GM12878 (cell line): ENCODE measurements around the gene ARSI.

Experiments used
- CBX5 ChIP-seq: sonication (generic); IDR thresholded peaks from 2 replicates; pipeline ENCODE4 v1.6.1; 2016; ENCODE audit warnings: low read depth, moderate library complexity, mild to moderate bottlenecking, inconsistent platforms
- CTCF ChIP-seq, 3 experiments: IDR thresholded peaks in 2 of 3; conservative IDR thresholded peaks in 1 of 3; 2 replicates each; pipeline ENCODE4 v1.5.1; 2011; ENCODE audit warnings: low read depth in 3 of 3, low read length in 3 of 3, mild to moderate bottlenecking in 3 of 3, control low read depth in 2 of 3, moderate library complexity in 2 of 3, inconsistent platforms in 1 of 3, mixed read lengths in 1 of 3; ENCODE audit not compliant: control insufficient read depth in 2 of 3, insufficient read depth in 1 of 3; ENCODE audit errors: extremely low read depth in 1 of 3
- MAX ChIP-seq: IDR thresholded peaks from 2 replicates; pipeline ENCODE4 v1.6.1; 2012; ENCODE audit warnings: low read depth, low read length, improper control_type of control experiment
- POLR2A ChIP-seq: IDR thresholded peaks from 2 replicates; pipeline ENCODE4 v1.6.1; 2011; ENCODE audit warnings: low read depth, mild to moderate bottlenecking, low read length
- STAT1 ChIP-seq: fragments of 450-650 bp; conservative IDR thresholded peaks from 2 replicates; pipeline ENCODE4 v1.6.1; 2014; ENCODE audit warnings: antibody characterized with exemption, mild to moderate bottlenecking
- ZNF384 ChIP-seq: IDR thresholded peaks from 2 replicates; pipeline ENCODE4 v1.6.1; 2012; ENCODE audit warnings: low read depth, mild to moderate bottlenecking, low read length, improper control_type of control experiment, borderline replicate concordance

- no peak for TF ChIP-seq CBX5
- TF ChIP-seq MAX: no peak
- no peak for TF ChIP-seq POLR2A
- no peak for TF ChIP-seq STAT1
- TF ChIP-seq CTCF (IDR thresholded peaks at IDR 0.05 in 2 of 3, conservative IDR thresholded peaks at IDR 0.05 in 1 of 3; ENCODE audit: control insufficient read depth in 2 of 3, extremely low read depth in 1 of 3, insufficient read depth in 1 of 3, low read depth in 3 of 3, low read length in 3 of 3): no peak
- TF ChIP-seq ZNF384: no peak
Measured at GRCh38 chr5:150339165-150339564, 36.5 kb upstream of the ARSI start.
